Skeletal muscle tissue (tissue), 4 donors: ENCODE results near the gene BARHL1. TPM values are rescaled to one million over a fixed set of nuclear protein-coding genes. Genes with fewer than 3 reads are reported as not detected.

Source experiments
- H3K27ac ChIP-seq: one replicate; pipeline ENCODE4 v1.7.0; 2013; ENCODE audit warnings: mild to moderate bottlenecking, low read depth, low read length, inconsistent platforms
- H3K27me3 ChIP-seq, 3 donors: one replicate each; pipeline ENCODE4 v1.7.0; 2013; ENCODE audit warnings: low read length in 3 of 3; ENCODE audit not compliant: control insufficient read depth in 3 of 3, insufficient read depth in 3 of 3
- H3K36me3 ChIP-seq, 3 donors: one replicate each; pipeline ENCODE4 v1.7.0; 2013; ENCODE audit warnings: low read length in 3 of 3; ENCODE audit not compliant: control insufficient read depth in 3 of 3, insufficient read depth in 3 of 3
- H3K4me1 ChIP-seq, 3 donors: one replicate each; pipeline ENCODE4 v1.7.0; 2013; ENCODE audit warnings: low read length in 3 of 3, mild to moderate bottlenecking in 3 of 3; ENCODE audit not compliant: control insufficient read depth in 3 of 3, insufficient read depth in 3 of 3
- H3K4me3 ChIP-seq, 3 donors: one replicate each; pipeline ENCODE4 v1.7.0; 2013; ENCODE audit warnings: low read length in 3 of 3
- H3K9ac ChIP-seq, 3 donors: one replicate each; pipeline ENCODE4 v1.7.0; 2013; ENCODE audit warnings: low read length in 3 of 3, mild to moderate bottlenecking in 3 of 3, moderate library complexity in 2 of 3, low read depth in 1 of 3
- H3K9me3 ChIP-seq, 3 donors: one replicate each; pipeline ENCODE4 v1.7.0; 2013; ENCODE audit warnings: low read length in 3 of 3; ENCODE audit not compliant: control insufficient read depth in 3 of 3
- total RNA-seq: library from RNA; depleted of rRNA; stranded (reverse); fragments of >200 nt; gene quantifications from one replicate; pipeline ENCODE4 v1.2.3, GENCODE V29; 2014
- donor health status: Osteomylitis.

Gene BARHL1
- total RNA-seq, 1 donor from 2014 or later = not detected

- no peak overlapping the region for H3K4me3 ChIP-seq
- peaks cover 0 to 2% (median under 1%) of the 10 kb centered on the region in 3 donors for H3K4me1 ChIP-seq
- H3K27ac ChIP-seq = no peak overlapping the region
- no peak overlapping the region for H3K9ac ChIP-seq
- H3K27me3 ChIP-seq = peaks cover 67 to 84% (median 81%) of the 10 kb centered on the region in 3 donors
- H3K9me3 ChIP-seq = no peaks in the 10 kb centered on the region
- no peaks in the 10 kb centered on the region for H3K36me3 ChIP-seq
Measured at GRCh38 chr9:132585954-132586829, 3.8 kb downstream of the BARHL1 start.

DNA sequence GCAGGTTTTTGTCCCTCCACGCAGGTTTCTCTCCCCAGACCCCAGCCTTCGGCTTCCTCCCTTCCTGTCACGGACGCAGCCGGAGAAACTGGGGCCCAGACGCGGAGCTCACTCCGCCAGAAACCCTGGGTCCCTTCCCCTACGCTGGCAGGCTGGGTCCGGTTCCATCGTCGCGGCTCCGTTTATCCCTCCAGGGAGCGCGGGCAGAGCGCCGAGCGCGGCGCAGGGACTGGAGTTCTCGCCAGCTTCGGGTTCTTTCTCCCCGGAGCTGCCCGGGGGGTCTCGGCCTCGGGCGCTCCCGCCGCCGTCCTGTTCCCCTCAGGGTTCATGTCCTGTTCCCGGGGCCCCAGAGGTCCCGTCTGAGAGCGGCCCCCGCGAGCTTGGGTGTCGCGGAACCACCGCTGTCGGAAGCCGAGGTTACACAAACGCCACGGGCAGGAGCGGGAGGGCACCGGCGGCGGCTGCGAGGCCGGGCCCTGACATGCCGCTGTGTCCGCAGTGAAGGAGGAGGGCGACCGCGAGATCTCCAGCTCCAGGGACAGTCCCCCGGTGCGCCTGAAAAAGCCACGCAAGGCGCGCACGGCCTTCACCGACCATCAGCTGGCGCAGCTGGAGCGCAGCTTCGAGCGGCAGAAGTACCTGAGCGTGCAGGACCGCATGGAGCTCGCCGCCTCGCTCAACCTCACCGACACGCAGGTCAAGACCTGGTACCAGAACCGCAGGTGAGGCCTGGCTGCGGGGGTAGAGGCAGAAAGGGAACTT lies 4.6 kb downstream of the BARHL1 start:
- H3K27ac ChIP-seq = no peak overlapping the region
- peaks cover 0 to 2% (median 0%) of the 10 kb centered on the region in 3 donors for H3K4me1 ChIP-seq
- H3K9me3 ChIP-seq = no peaks in the 10 kb centered on the region
- H3K27me3 ChIP-seq = peaks cover 74 to 90% (median 83%) of the 10 kb centered on the region in 3 donors
- H3K36me3 ChIP-seq = no peaks in the 10 kb centered on the region
- H3K9ac ChIP-seq = no peak overlapping the region
- H3K4me3 ChIP-seq = no peak overlapping the region

DNA sequence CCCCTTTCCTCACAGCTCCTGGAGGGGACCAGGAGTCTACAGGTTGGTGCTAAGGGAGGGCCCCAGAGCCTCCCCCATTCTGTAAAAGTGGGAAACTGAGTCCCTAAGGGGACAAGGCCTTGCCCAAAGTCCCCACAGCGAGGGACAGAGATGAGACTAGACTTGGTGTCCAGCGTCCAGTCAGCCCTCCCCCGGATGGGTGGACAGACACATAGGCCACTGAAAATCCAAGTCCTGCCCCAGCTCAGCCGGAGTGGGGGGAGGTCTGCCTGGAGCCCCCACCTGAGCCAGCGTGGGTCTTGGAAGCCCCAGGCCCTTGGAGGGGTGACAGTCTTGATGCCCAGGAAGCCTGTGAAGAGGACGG lies 5.2 kb downstream of the BARHL1 start:
- Histone ChIP-seq H3K27me3 (peaks cover 79 to 95% (median 89%) of the 10 kb centered on the region in 3 donors), H3K4me1 (peaks cover 0 to 2% (median 0%) of the 10 kb centered on the region in 3 donors), H3K9ac (no peak overlapping the region), H3K36me3 (no peaks in the 10 kb centered on the region), H3K4me3 (no peak overlapping the region), H3K27ac (no peak overlapping the region), H3K9me3 (no peaks in the 10 kb centered on the region)

- no peak overlapping the region for H3K4me3 ChIP-seq
- H3K4me1 ChIP-seq = peaks cover 0 to 2% (median 0%) of the 10 kb centered on the region in 3 donors
- no peaks in the 10 kb centered on the region for H3K36me3 ChIP-seq
- H3K27ac ChIP-seq = no peak overlapping the region
- H3K27me3 ChIP-seq = peaks cover 80 to 94% (median 85%) of the 10 kb centered on the region in 3 donors
- H3K9me3 ChIP-seq = no peaks in the 10 kb centered on the region
- H3K9ac ChIP-seq = no peak overlapping the region
Measured at GRCh38 chr9:132588098-132588497, 5.7 kb downstream of the BARHL1 start.

- no peaks in the 10 kb centered on the region for H3K9me3 ChIP-seq
- peaks cover 75 to 90% (median 85%) of the 10 kb centered on the region in 3 donors for H3K27me3 ChIP-seq
- no peak overlapping the region for H3K9ac ChIP-seq
- H3K4me3 ChIP-seq = no peak overlapping the region
- no peak overlapping the region for H3K27ac ChIP-seq
- H3K4me1 ChIP-seq = peaks cover 0 to 2% (median 0%) of the 10 kb centered on the region in 3 donors
- peaks cover 0 to 3% (median 0%) of the 10 kb centered on the region in 3 donors for H3K36me3 ChIP-seq
Measured at GRCh38 chr9:132588501-132589147, 6.2 kb downstream of the BARHL1 start.

- H3K4me3 ChIP-seq = no peak overlapping the region
- peaks cover 0 to 2% (median 0%) of the 10 kb centered on the region in 3 donors for H3K4me1 ChIP-seq
- no peak overlapping the region for H3K27ac ChIP-seq
- no peaks in the 10 kb centered on the region for H3K9me3 ChIP-seq
- H3K9ac ChIP-seq = no peak overlapping the region
- H3K36me3 ChIP-seq = peaks cover 0 to 5% (median 5%) of the 10 kb centered on the region in 3 donors
- peaks cover 68 to 85% (median 80%) of the 10 kb centered on the region in 3 donors for H3K27me3 ChIP-seq
Measured at GRCh38 chr9:132589148-132590036, 7.0 kb downstream of the BARHL1 start.

- Histone ChIP-seq H3K4me1 (peaks cover 0 to 2% (median 0%) of the 10 kb centered on the region in 3 donors), H3K27ac (no peak overlapping the region), H3K9ac (no peak overlapping the region), H3K36me3 (peaks cover 0 to 11% (median 11%) of the 10 kb centered on the region in 3 donors), H3K27me3 (peaks cover 62 to 79% (median 76%) of the 10 kb centered on the region in 3 donors), H3K4me3 (no peak overlapping the region), H3K9me3 (no peaks in the 10 kb centered on the region)
Measured at GRCh38 chr9:132590037-132590317, 7.6 kb downstream of the BARHL1 start.

- no peaks in the 10 kb centered on the region for H3K9me3 ChIP-seq
- H3K27ac ChIP-seq = no peak overlapping the region
- peaks cover 57 to 73% (median 71%) of the 10 kb centered on the region in 3 donors for H3K27me3 ChIP-seq
- no peak overlapping the region for H3K9ac ChIP-seq
- peaks cover 0 to 2% (median 0%) of the 10 kb centered on the region in 3 donors for H3K4me1 ChIP-seq
- no peak overlapping the region for H3K4me3 ChIP-seq
- peaks cover 0 to 14% (median 11%) of the 10 kb centered on the region in 3 donors for H3K36me3 ChIP-seq
Measured at GRCh38 chr9:132590318-132591182, 8.1 kb downstream of the BARHL1 start.
